IPS-NIHi7 (cell line): ENCODE results near the gene PLS1.

Source experiments
- DNase-seq: peaks from one replicate; pipeline ENCODE4 v3.0.0; 2012; ENCODE audit warnings: mixed read lengths; ENCODE audit errors: extremely low spot score

Gene PLS1

DNA sequence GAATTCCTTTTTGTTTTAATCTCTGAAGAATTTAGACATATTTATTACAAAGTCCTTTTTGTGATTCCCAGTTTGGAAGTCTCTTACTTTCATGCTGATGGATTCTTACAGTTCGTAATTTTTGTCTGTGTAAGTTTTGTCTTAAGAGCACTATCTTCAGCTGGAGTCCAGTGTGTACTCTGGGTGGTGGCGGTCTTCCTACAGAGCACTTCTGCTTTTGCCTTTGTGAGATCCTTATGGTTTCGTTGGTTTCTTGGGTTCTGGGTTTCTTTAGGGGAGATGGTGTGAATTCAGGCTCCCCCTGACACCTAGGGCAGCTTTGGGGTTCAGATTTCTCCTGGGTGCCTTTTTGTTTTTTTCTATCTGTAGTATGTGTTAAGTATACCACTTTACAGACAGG lies 45.3 kb downstream of the PLS1 start:
- no peak for DNase-seq

DNA sequence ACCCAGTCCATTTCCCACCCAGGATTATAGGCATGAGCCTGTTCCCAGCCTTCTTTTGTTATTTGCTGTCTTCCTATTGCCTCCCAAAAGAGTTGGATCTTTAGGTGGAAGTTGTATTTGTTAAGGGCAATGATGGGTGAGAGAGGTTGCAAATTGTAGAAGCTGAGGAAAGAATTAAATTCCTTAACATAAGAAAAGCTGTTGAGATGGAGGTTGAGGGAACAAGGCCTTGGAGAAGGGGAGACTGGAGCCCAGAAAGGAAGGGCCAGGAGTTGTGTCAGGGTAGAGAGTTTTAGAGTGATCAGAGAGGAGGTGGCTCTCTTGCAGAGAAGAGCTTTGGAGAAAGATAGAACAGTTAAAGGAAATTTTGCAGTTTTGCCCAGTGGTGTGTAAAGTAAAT lies 46.8 kb downstream of the PLS1 start:
- no peak for DNase-seq

DNA sequence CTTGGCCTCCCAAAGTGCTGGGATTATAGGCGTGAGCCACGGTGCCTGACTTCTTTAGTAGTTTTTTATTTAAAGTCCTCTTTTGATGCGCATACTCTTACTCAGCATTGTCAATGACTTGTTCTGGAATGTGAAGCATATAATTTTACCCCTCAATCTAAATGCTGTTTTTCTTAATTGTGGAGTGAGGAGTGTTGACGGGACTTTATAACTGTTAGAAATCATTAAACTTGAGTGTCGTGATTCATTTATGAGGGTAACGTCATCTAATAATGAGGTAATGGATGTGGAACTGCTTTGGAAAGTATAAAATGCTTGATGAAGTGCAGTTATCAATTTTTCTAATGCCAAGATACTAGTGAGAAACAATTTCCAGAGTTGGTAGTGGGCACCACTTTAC lies 48.3 kb downstream of the PLS1 start:
- DNase-seq: no peak

DNA sequence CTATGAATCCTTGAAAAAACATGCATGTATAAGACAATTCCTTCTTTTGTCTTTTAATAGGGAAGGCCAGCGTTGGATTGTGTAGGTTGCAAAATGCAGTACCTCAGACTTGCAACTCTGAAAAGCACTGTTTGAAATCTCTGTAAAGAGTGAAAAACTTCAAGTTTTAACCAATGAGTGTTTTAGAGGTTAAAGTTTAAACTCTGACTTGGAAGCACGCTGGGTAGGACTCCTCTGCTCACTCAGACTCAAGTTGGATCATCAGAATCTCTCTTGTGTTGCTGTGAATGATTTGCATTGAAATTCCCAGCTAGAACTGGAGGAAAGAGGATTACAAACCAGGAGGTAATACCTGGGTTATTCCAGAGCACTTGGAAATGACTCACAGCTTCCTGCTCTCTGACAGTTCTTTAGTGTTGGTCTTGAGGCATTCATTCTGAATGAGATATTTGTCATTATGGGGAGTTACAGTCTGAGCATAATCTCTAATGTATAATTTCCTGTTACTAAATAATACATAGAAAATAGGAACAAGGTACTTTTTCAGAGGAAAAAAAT lies 49.1 kb downstream of the PLS1 start:
- peak; percentile 29 for DNase-seq

DNA sequence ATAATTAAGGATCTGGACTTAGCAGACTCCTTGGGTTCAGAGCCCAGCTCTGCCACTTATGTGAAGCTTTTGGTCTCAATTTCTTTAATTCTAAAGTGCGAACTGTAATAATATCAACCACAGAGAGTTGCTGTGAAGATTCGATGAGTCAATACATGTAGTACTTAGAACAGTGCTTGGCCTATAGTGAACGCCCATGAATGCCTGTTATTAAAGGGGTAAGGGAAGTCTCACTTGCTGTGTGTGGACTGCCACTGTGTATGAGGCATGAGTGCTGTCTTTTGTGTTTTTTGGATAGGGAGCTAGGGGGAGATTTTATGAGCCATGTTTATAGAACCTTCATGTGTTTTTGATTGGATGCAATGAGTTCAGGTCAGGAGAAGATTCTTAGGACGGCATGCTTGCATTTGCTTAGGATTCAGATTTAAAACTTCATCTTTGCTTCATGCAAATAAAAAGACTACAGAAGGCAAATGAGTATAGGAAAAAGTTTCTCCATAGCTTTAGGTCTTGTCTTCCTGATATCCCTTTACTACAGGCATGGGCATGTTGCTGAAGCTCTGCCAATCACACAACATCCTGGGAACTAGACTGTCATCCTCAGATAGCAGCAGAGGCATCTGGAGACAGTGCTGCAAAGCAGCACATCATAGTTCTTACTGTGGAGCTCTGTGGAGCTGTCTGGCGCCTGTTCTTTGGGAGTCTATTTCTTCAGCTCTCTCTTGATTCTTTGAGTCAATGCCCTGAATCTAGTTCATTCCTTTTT lies 50.0 kb downstream of the PLS1 start:
- DNase-seq: no peak

DNA sequence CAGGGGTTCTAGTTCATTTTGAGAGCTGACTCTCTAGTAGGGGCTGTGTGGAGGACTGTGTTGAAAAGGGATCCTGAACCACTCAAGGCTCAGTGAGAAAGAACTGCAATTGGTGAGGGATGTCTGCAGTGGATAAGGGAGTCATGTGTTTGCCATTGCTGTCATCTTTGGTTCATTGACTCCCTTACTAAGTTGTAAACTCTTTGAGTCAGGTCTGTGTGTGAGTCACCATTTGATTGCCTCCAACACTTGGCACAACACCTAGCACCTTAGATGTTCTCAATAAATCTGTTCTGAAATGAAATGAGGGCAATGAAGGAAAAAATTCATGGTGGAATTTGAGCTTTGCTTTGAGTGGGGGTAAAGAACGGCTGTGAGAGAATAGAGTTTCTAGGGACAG lies 51.7 kb downstream of the PLS1 start:
- no peak for DNase-seq

DNA sequence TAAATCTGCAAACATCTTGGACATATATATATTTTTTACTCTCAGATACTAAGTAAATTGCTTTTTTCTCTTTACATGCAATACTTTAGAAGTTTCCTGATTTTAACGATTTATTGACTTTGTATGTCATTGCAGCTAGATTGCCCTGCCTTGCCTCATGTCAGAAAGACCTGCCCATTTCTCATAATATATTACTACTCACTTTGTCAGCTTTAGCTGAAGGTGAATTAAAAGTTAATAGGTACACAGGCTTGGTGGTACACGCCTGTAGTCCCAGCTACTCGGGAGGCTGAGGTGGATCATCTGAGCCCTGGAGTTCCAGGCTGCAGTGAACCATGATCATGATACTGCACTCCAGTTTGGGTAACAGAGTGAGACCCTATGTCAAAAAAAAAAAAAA lies 52.8 kb downstream of the PLS1 start:
- no peak for DNase-seq

DNA sequence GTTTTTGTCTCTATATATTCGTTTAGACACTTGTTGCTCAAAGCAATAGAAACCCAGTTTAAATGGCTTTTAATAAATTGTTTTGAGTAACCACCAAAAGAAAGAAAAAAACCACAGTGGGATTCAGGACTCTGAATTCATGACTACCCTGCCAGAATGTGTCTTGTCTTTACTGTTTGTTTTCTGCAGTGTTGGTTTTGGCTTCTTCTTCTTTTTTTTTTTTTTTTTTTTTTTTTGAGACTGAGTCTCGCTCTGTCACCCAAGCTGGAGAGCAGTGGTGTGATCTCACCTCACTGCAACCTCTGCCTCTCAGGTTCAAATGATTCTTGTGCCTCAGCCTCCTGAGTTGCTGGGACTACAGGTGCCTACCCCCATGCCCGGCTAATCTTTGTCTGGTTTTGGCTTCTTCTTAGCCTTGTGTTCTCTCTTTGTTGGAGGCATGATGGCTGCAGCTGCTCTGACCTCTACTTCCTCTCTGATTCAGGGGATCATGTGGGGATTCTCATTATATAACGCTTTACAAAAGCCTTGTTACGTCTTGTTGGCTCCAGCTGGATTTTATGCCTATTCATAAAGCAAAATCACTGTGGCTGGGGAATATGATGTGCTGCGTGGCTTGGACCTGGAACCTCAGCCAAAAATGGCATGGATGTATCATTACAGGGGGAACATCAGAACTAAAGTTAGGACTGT lies 54.0 kb downstream of the PLS1 start:
- DNase-seq: no peak

DNA sequence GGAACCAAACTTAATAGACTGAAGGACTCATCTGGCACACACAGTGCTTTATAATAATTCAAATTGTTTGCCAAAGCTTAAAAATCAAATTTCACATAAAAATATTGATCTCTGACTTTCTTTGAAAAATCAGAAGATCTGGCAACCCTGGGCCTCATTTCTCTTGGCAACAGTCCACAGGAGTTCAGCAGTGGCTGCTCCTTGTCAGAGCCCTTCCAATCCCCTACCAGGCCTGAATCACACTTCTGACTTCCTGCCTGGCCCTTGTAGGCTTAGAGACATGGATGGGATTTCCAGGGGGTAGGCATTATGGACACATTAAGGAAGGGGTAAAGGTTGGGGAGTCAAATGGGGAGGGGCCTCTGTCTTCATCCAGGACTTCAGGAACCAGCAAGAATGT lies 55.5 kb downstream of the PLS1 start:
- no peak for DNase-seq

DNA sequence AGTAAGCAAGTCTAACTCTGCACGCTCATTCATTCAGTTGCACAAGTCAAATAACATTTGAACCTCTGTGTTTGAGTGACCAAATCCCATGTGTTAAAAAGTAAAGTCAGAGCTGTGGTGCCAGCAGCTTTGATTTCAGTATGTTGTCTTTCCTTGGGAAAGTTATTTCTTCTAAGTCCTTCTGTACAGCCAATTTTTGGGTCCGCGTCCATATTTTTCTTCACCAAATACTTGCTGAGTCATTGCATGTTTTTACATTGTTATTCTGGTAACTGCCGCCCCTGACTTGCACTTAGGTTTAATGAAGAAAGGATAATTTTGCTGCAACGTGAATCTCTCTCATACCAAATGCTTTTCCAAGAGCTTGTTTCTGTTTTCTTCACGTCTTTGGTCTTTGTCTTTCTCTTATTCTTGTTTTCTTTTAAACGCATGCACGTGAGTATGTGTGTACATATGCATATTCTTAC lies 56.7 kb downstream of the PLS1 start:
- DNase-seq: no peak

DNA sequence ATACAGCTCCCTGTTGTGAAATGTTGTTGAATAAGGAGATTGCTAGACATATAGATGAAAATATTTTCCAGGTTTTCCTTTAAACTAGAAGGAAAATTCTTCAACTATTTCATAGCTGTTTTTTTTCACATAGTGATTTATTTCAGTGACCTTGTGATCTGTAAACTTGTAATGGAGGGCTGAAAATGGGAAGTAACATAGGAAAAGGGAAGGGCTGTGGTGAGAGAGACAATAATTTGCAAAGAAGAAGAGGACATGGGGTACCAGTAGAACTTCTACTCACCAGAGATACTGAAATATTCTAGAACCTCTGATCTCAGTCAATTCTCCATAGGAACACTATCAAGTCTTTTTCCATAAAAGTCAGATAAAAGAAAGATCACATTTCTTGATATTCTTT lies 60.4 kb downstream of the PLS1 start:
- no peak for DNase-seq

DNA sequence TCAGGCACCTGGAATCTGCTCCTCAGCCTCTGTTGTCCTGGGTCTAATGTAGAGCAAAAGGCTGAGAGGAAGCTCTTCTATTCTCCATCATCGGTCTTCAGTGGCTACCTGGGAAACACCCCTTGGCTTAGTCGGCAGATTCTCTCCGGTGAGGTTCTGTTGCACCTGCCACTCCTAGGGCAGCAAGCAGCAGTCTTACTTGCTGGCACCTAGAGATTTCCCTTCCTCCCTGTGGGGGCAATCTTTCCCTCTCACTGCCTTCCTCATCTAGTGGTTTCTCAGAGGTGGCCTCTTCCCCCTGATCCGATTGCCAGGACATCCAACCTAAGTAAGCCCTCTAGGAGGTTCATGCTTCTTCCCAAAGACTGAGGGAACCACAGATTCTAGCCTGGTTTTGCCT lies 60.8 kb downstream of the PLS1 start:
- no peak for DNase-seq

DNA sequence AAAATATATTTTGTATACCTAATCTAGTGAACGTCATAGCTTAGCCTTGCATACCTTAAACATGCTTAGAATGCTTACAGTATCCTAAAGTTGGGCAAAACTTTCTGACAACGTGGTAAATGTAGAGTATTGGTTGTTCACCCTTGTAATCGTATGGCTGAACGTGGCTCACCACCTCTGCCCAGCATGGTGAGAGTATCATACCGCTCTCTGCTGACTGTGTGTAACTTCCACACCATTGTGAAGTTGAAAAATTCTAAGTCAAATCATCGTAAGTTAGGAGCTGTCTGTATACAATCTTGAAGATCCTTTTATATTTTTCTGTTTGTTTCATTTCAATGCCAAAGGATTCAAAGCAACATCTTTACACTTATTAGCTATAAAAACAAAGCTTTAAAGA lies 64.2 kb downstream of the PLS1 start:
- DNase-seq: no peak

DNA sequence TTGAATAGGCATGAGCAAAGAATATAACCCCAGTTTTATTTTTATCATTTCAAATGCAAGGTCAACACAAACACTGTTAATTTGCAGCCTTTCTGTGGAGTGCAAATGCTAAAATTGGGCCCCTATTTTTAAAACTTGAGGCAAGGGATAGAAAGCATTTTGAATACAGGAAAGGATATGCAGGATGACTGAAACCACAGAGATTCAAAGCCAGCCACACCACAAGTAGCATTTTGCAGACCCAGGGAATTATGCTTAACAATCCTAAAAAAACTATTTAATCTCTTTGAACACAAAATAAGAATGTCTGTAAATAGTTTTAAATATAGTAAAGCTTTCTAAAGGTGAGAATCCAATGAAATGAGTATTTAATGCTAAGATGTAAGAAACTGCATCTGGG lies 64.7 kb downstream of the PLS1 start:
- no peak for DNase-seq

DNA sequence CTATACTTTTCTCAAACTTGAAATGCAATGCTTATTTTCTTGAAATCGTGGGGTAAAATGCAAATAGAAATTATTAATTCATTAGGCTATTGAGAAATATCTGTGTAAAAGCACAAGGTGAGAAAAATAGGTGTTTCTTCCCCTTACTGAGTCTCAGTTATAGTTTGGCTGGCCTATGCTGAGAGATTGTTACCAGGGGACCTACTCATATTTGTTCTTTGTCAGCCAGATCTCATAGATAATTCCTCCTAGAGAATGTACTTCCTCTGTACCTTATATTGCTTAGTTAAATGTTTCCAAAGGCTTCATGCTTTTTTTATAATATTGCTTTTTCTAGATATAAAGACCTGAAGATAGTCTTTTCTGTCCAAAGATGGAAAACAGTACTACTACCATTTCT lies 67.7 kb downstream of the PLS1 start:
- DNase-seq: no peak

DNA sequence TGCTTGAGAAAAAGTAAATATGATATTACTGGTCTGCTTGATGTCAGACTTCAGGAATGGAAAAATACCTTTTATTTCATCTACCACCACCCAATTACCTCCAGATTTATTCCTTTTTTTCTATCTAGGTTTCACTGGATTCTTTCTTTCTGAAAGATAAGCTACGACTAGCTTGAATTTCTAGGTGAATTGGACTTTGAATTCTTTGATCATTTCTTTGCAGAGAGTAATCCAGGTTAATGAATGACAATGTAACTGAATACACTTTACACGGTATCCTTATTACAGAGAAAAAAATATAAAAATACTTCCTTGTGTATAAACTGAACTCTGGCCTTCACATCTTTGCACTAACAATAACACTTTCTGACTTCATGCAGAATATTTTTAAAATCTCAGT lies 68.1 kb downstream of the PLS1 start:
- no peak for DNase-seq

DNA sequence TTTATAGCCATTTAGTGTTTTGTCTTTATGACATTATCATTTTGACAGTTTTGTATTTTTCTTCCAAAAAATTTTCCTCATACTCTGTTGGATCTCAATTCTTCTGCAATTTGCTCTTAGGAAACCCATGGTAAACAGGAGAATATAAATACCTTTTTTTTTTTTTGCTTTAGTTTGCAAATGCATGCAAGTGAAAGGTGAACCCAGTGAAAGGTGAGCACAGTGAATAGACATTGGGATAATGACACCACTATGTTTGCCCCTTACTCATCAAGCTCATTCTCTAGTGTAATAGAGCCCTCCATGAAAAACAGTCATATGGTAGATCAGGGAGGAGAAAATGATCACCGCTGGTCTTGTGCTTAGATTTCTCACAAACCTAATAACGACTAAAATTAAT lies 68.6 kb downstream of the PLS1 start:
- no peak for DNase-seq

DNA sequence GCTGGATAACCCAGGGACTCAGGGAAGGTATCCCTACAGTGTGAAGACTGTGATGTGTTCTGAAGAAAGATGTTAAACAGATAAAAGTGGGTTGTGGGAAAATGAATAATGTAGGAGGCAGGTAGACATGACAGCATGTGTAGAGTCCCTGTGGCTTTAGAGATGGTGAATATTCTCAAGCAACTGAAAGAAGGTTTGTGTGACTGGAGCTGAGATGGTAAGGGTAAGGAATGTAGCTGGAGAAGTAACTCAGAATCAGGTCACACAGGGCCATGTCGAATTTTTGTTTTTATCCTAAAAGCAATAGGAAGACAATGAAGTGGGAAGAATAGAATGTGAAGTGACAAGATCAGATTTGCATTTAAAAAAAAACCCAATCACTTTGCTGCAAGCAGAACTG lies 73.9 kb downstream of the PLS1 start:
- DNase-seq: no peak

DNA sequence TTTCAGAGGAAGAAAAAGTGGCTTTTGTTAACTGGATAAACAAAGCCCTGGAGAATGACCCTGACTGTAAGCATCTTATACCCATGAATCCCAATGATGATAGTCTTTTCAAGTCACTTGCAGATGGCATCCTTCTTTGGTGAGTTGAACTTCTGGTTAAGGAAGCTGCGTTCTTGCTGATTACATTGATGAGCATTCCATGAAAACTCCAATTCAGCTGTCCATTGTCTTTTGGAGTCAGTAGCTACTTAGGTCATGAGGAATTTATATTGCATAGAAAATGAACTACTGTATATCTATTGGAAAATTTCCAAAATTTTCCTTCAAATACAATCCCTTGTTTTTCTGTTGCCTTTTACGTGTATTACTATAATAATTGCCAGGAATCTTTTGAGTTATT lies 80.0 kb downstream of the PLS1 start:
- no peak for DNase-seq

DNA sequence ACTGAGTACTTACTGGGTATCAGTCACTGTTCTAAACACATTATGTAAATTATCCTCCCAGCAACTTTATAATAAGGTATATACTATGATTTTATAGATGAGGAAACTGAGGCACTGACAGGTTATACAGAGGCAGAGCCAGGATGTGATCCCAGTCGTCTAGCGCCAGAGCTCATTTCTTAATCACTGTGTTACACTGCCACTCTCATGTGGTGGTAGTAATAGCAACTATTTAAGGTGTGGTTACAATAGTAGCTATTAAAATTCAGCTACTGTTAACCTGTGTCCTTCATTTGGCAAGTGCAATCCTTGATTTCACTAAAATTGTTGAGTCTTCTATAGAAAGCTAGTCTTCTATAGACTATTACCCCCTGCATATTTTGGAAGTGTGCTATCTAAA lies 84.5 kb downstream of the PLS1 start:
- DNase-seq: peak; percentile 14

DNA sequence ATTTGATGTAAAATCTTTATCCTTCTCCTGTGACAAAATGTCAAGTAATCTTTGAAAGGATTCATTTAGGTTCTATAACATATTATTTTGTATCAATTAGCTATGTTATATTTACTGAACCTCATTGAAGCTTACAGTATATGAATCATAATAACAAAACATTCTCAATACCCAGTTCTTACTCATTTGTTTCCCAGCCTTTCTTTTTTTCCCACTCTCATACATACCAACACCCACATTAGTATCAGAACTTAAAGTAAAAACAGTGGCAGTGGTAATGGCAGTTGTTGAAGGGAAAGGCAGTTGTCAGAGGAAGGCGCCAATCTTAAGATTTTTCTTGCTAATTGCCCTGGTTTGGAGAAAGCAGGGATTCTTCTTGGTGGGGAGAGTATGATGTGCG lies 94.4 kb downstream of the PLS1 start:
- no peak for DNase-seq

DNA sequence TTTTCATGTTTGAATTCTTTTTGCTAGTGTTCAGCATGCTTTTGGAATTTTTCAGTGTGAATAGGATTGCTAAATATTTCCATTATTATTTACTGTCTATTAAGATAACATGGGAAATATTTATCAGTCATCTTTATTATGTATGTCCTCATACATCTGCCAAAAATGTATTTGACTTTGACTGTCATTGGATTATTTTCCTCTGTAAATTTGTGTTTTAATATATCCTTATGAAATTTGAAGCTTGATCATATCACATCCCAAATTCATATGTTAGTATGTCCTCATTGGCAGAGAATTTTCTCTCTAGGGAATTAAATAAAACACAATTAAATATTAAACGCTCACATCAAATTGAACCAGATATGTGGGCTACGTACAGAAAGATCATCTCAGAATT lies 95.3 kb downstream of the PLS1 start:
- no peak for DNase-seq

DNA sequence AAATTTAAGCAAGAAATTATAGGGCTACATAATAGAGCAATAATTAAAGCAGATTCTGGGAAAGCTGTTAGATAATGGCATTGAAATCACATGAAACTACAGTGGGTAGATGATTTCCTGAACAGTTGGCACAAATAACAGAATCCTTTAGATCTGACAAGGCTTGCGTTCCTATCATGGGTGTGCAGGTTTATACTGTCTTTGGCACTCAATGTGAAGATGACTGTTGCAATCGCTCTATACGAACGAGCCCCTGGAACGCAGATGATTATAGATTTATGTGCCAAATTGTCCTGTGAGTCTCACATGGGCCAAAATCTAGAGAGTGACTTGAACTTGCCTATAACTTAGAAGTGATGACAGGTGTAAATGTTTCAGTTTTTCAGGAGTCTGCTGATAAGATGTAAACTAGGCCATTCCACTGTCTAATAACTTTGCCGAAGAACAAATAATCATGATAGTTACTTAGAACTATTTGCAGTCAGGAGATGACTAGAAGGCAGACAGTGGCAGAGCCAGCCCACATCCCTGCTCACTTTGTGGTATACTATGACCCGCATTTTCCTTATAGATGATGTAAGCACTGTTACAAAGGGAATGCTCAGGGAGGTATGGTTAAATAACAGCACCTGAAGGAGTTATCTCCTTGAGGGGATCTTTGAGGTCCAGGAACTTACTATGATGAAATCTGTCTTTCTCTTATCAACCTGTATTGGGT lies 97.1 kb downstream of the PLS1 start:
- no peak for DNase-seq
